ENCODE measurements around the gene CRLF2.
"Not testable (repeated sequence)": the region's sequence is repeated elsewhere in the genome, so short reads cannot be mapped to it uniquely, and the experiment has no call there.

The CRLF2 gene

DNA sequence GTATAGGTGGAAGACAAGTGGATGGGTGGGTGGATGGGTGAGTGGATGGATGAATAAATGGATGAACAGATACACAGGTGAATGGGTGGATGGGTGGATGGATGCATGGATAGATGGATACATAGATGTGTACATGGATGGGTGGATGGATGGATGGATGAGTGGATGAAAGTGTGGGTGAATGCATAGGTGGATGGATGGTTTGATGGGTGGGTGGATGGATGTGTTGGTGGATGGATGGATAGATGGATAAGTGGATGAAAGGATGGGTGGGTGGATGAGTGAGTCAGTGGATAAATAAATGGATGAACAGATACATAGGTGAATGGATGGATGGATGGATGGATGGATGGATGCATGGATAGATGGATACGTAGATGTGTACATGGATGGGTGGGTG is 1.6 kb downstream of the CRLF2 start:
- no peak for DNase-seq

DNA sequence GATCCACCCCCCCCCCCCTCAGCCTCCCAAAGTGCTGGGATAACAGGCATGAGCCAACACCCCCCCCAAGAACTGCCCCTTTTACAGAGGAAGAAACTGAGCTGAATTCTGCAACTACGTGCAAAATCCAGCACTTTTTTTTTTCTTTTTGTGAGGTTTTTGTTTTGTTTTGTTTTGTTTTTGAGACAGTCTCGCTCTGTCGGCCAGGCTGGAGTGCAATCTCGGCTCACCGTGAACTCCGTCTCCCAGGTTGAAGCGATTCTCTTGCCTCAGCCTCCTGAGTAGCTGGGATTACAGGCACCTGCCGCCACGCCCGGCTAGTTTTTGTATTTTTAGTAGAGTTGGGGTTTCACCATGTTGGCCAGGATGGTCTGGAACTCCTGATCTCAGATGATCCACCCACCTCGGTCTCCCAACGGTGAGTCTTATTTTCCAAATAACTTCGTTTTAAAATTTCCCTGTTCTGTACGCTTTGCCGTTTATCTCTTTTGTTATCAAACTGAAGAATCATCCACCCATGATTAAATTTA is 4.9 kb downstream of the CRLF2 start:
- no peak for DNase-seq

GRCh38 chrX:1205681-1206611 is 6.5 kb downstream of the CRLF2 start:
- no peak for DNase-seq

GRCh38 chrX:1202251-1202650 is 10.2 kb downstream of the CRLF2 start:
- DNase-seq, result no peak

- no peak for DNase-seq
Measured at GRCh38 chrX:1196436-1196835, 16.0 kb downstream of the CRLF2 start.

DNA sequence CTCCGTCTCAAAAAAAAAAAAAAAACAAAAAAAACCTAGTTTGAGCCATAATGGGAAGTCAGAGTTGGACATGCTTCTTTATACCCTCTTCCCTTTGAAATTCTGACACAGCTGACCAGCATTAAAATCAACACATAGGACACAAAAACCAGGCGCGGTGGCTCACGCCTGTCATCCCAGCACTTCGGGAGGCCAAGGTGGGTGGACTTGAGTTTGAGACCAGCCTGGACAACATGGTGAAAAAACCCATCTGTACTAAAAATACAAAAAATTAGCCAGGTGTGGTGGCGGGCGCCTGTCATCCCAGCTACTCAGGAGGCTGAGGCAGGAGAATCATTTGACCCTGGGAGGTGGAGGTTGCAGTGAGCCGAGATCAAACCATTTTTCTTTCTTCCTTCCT is 20.3 kb downstream of the CRLF2 start:
- not testable (repeated sequence) for DNase-seq

GRCh38 chrX:1190596-1191145 is 21.8 kb downstream of the CRLF2 start:
- DNase-seq, result no peak

GRCh38 chrX:1185561-1185960 is 26.9 kb downstream of the CRLF2 start:
- DNase-seq, result no peak

GRCh38 chrX:1182211-1182610 is 30.2 kb downstream of the CRLF2 start:
- no peak for DNase-seq

GRCh38 chrX:1181661-1182060 is 30.8 kb downstream of the CRLF2 start:
- DNase-seq, result not testable (repeated sequence)

- no peak for DNase-seq
Measured at GRCh38 chrX:1181170-1181569, 31.3 kb downstream of the CRLF2 start.

GRCh38 chrX:1178580-1179057 is 33.8 kb downstream of the CRLF2 start:
- no peak for DNase-seq

DNA sequence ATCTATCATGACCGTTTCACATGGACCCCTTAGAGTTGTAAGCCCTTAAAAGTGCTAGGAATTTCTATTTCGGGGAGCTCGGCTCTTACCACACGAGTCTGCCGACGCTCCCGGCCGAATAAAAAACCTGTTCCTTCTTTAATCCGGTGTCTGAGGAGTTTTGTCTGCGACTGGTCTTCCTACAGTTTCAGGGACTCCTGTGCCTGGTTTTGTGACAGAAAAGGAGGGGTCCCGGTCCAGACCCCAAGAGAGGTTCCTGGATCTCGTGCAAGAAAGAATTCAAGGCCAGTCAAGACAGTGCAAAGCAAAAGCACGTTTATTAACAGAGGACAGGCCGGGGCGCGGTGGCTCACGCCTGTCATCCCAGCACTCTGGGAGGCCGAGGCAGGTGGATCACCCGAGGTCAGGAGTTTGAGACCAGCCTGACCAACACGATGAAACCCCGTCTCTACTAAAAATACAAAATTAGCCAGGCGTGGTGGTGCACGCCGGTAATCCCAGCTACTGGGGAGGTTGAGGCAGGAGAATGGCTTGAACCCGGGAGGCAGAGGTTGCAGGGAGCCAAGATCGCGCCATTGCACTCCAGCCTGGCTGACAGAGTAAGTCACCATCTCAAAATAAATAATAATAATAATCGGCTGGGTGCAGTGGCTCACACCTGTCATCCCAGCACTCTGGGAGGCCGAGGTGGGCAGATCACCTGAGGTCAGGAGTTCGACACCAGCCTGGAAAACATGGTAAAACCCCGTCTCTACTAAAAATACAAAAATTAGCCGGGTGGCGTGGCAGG is 35.7 kb downstream of the CRLF2 start:
- DNase-seq, result not testable (repeated sequence)

DNA sequence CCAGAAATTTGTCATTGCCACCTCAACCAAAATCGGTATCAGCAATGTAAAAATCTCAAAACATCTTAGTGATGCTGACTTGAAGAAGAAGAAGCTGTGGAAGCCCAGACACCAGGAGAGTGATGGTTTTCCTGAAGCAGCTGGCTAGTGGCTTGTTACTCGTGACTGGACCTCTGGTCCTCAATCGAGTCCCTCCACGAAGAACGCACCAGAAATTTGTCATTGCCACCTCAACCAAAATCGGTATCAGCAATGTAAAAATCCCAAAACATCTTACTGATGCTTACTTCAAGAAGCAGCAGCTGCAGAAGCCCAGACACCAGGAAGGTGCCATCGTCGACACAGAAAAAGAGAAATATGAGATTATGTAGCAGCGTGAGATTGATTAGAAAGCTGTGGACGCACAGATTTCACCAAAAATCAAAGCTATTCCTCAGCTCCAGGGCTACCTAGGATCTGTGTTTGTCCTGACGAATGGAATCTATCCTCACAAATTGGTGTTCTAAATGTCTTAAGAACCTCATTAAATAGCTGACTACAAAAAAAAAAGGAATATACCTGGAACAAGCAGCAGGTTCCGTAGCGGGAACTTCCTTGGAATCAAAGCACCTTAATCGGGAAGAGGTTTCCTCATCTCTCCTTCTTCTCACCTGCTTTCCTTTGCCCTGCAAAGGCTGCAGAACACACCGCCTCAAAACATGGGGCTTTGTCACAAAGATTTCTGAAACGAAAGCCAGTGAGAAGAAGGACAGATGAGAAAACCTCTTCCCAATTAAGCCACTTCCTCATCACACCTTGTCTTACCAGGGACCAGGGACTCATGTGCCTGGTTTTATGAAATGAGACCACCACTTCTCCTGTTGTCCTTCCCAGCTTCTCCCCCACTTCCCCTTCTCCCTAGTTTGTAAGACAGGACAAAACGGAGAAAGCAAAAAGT is 37.6 kb downstream of the CRLF2 start:
- not testable (repeated sequence) for DNase-seq

- not testable (repeated sequence) for DNase-seq
Measured at GRCh38 chrX:1173435-1173834, 39.0 kb downstream of the CRLF2 start.

DNA sequence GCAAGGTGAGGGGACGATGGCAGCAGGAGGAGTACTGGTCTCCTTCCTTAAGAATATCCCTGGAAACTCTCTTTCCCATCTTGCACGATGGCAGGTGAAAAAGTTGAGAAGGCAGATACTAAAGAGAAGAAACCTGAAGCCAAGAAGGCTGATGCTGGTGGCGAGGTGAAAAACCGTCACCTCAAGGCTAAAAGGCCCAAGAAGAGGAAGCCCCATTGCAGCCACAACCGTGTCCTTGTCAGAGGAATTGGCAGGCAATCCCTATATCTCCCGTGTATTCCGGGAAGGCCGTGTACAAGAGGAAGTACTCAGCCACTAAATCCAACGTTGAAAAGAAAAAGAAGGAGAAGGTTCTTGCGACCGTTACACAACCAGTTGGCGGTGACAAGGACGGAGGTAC is 40.0 kb downstream of the CRLF2 start:
- DNase-seq, result no peak

DNA sequence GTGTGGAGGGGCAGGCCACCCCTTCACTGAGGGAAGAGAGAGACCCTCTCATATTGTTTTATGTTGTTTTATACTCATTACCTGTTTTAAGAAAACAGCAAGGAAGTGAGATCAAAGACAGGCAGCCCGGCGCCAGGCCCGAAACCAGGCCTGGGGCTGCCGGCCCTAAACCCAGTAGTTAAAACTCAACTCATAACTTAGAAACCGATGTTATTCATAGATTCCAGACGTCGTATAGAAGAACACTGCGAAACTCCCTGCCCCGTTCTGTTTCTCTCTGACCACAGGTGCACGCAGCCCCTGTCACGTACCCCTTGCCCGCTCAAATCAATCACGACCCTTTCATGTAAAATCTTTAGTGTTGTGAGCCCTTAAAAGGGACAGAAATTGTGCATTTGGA is 40.5 kb downstream of the CRLF2 start:
- not testable (repeated sequence) for DNase-seq

DNA sequence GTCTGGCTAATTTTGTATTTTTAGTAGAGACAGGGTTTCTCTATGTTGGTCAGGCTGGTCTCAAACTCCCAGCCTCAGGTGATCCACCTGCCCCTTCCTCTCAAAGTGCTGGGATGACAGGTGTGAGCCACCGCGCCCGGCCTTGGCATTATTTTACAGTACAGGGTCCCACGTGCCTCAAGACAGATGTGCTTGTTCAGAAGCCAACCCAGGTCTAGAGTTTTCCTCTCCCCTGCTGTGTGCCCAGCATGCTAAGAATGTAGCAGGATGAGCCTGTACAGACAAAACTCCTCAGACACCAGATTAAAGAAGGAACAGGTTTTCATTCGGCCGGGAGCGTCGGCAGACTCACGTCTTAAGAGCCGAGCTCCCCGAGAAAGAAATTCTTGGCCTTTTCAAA is 42.2 kb downstream of the CRLF2 start:
- DNase-seq, result no peak

DNA sequence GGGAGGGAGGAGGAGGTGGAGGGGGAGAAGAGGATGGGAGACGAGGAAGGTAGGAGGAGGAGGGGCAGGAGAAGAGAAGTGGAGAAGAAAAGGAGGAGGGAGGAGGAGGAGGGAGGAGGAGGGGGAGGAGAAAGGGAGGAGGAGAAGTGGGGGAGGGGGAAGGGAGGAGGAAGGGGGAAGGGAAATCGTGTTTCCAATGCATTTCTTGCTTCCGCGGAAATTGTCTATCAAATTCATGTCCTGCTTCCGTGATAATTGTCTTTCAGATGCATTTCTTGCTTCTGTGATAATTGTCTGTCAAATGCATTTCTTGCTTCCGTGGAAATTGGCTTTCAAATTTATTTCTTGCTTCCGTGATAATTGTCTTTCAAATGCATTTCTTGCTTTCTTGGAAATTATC is 43.3 kb downstream of the CRLF2 start:
- DNase-seq, result no peak

- DNase-seq, result no peak
Measured at GRCh38 chrX:1167918-1168481, 44.4 kb downstream of the CRLF2 start.

DNA sequence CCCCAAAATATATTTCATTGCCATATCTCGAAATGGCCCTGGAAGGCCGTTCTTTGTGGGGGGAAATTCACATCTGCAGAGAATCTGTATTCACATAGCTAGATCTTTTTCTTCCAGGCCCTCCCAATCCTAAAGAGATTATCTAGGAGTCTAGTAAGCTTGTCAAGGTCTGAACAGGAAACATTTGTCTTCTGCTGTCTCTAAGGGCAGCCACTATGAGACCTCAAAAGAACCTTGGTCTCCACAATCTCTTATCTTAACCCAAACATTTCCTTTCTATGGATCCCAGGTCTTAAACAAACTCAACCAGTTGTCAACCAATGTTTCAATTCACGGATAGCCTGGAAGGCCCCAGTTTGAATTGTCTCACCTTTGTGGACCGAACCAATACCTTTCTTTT is 45.0 kb downstream of the CRLF2 start:
- no peak for DNase-seq

Measured in NCI-H1105 treated with DMSO at 0.1 percent for 48 hours (cell line).